Activated CD8-positive, alpha-beta memory T cell treated with anti-CD3 and anti-CD28 coated beads, Interleukin-2, amount 50 U/mL, for 1 hour (primary cell): ENCODE data around the gene CRBN.

Source experiments
- DNase-seq: peaks from one replicate; pipeline ENCODE4 v3.0.0-alpha.2; 2020; ENCODE audit errors: extremely low read depth

The CRBN gene

DNA sequence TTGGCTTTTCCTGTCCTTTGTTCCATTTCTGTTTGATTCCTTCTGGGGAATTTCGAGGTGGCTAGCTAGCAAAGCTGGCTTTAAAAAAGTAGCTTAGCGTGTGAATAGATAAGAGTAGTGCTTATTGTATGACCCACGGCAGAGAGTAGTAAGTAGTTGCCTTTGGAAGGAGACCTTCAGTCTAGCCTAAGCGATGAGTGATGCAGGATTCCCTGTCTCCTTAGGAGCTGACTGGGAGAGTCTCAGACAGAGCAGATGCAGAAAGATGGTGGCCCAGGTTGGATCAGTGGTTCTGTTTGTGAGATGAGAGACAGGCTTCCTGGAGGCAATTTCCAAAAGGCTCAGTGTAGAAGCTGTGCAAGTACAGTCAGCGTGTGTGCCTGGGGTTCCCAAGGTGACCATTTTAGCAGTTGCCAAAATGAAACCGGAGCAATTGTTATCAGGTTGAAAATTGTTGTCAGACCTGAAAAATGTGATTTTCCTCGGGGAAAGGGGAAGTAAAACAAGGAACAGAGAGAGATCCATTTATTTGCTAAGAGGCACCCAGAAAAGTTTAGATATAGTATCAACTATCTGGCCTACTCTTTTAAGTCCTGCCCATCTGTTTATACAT lies 68.6 kb downstream of the CRBN start:
- no peak for DNase-seq

DNA sequence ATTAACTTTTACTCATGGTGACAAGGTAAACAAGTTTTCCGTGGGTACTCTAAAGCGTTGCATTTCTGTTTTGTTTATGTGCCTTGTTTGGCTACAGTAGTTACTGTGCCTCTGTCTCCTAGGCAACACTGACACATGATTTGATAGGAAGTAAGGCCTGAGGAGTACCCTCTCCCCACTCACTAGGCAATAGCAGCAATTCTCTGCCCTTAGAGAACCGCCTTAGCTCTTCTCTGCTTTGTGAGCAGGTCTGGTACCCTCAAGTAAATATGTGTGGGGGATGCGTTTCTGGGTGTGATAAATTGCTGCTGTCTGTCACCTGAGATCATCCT lies 69.2 kb downstream of the CRBN start, which contains the start of gene IL5RA:
IL5RA (minus strand) TSS at position 76 of the 332 bp plus-strand sequence. CDS start 5,390 bp downstream, outside the sequence.
- DNase-seq: no peak

- DNase-seq: no peak
Observed at GRCh38 chr3:3109407-3110298, 69.8 kb downstream of the CRBN start.

- no peak for DNase-seq
Observed at GRCh38 chr3:3107858-3108257, 71.6 kb downstream of the CRBN start.

DNA sequence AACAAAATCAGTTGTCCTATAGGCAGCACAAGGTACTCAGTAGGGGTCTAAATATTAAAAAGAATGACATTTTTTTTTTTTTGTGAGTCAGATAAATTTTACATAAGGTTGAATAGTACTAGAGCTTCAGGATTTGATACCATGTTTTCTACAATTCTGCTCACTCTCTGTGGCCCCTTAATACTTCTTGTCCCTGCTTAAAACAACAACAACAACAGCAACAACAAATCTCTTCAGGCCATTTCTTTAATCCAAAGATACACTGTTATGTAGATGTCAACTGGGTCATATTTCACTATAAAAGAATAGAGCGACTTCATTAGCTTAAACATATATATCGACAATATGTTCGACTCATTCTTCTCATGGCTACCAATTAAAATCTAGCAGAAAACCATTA lies 72.3 kb downstream of the CRBN start:
- no peak for DNase-seq

GRCh38 chr3:3105815-3106214 lies 73.7 kb downstream of the CRBN start:
- no peak for DNase-seq

- DNase-seq: no peak
Observed at GRCh38 chr3:3105246-3105645, 74.2 kb downstream of the CRBN start.

GRCh38 chr3:3102751-3103150 lies 76.7 kb downstream of the CRBN start:
- no peak for DNase-seq

DNA sequence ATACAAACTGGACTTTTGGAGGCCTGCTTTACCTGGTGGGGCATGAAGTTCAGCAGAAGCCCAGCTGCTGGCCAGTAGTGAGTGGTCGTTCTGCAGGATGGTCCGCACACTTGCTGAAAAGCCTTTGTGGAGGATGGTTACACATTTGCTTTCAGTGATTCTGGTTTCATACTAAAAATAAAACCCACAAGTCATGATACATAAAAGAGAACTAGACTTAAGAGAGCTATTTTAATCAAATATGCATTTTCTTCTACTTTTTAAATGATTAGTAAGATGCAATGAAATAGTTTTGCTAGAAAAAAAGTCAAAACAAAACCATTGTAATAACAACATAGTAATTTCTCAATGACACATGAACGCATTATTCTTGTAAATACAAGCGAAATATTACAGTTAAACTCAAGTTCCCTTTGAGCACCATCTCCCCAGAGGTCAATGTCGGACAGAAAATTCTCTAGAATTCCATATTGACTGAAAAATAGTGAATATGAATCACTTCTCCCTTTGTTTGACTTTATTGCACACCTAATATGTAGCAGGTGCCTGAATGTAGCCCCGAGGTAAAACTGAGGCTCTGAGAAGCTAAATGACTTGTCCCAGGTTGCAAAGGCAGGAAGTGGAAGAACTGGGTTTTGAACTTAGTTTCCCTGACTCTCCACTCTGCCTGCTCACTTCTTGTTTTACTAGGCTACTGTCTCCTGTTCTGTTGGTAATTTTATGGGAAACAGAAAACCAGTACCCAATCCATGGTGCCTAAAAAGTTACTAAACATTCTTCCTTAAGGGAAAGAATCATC lies 77.6 kb downstream of the CRBN start:
- no peak for DNase-seq
